Measurements from ENCODE around the gene SLC8A3. TPM values are rescaled to one million over a fixed set of nuclear protein-coding genes. Genes with fewer than 3 reads are reported as not detected.

The SLC8A3 gene
- total RNA-seq, 4 donors from 2014 or later, result 0.09 to 1.7 (median 0.23) TPM; not detected in 1

DNA sequence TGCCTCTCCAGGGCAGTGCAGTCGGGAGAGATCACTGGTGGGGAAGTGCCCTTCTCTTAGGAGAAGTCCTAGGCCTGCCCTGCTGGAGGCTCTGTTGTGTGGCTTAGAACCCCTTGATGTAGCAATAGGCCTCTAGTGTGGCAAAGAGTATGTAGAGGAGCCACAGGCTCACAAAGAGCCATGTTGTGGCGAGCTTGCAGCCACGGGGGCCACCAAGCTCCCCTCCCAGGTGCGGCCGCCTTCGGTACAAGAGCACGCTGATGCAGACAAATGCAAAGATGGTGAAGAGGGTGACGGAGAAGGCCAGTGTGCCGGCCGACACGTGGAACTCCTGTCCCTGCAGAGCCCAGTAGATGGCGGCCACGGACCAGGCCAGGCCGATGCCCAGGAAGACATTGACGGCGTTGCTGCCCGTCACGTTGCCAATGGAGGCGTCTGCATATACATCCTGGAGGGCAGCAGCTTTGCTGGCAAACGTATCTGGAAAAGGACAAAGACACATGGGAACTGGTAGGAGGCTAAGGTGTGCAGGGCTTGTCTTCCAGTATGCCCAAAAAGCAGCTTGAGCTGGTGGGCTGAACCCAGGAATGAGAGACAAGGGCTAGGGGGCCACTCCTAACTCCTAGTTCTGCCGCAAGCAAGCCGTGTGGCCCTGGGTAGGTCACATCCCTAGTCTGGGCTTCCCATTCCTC lies 142.8 kb downstream of the SLC8A3 start:
- peaks cover 0 to 32% (median 0%) of the 10 kb centered on the region in 4 donors for H3K27me3 ChIP-seq
- no peaks in the 10 kb centered on the region for H3K9me3 ChIP-seq
- WGBS, 2 donors, result 30 to 31% methylated on average over 8 to 22 of the region's 22 CpGs
- DNase-seq, result no peak
- no peaks in the 10 kb centered on the region for H3K4me1 ChIP-seq
- H3K36me3 ChIP-seq, result no peaks in the 10 kb centered on the region
- TF ChIP-seq POLR2A (IDR thresholded peaks at IDR 0.05), result no peak
- TF ChIP-seq, protein P1, sequence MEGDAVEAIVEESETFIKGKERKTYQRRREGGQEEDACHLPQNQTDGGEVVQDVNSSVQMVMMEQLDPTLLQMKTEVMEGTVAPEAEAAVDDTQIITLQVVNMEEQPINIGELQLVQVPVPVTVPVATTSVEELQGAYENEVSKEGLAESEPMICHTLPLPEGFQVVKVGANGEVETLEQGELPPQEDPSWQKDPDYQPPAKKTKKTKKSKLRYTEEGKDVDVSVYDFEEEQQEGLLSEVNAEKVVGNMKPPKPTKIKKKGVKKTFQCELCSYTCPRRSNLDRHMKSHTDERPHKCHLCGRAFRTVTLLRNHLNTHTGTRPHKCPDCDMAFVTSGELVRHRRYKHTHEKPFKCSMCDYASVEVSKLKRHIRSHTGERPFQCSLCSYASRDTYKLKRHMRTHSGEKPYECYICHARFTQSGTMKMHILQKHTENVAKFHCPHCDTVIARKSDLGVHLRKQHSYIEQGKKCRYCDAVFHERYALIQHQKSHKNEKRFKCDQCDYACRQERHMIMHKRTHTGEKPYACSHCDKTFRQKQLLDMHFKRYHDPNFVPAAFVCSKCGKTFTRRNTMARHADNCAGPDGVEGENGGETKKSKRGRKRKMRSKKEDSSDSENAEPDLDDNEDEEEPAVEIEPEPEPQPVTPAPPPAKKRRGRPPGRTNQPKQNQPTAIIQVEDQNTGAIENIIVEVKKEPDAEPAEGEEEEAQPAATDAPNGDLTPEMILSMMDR (IDR thresholded peaks at IDR 0.05), result peak in 4 of 6 experiments; percentile 30 to 66 (median 45)
- no peak overlapping the region for H3K27ac ChIP-seq
- intact Hi-C loops (cut with DNase I), result no loop called here
- no peak overlapping the region for H3K4me3 ChIP-seq

DNA sequence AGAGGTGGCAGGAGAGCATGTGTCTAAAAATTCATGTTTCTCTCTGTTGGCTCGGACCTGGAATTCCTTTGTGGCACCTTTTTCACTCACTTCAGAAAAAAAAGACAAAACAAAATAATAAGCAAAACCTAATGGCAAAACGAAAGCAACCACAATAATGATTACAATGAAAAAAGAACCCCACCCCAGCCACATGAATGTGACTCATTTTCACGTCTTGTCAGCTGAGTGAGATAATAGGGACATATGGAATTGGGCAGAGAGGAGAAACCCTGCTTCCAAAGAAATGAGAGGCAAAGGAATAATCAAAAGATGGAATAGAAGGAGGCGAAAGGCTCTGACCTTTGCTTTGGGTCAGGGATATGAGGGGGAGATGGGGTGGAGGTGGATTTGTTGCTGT lies 143.4 kb downstream of the SLC8A3 start:
- WGBS, 2 donors, result 53 to 56% methylated on average over 4 of the region's 4 CpGs
- no peak for DNase-seq
- H3K4me3 ChIP-seq, result no peak overlapping the region
- TF ChIP-seq POLR2A (IDR thresholded peaks at IDR 0.05), result no peak
- TF ChIP-seq, protein P1 (IDR thresholded peaks at IDR 0.05), result no peak
- no peaks in the 10 kb centered on the region for H3K4me1 ChIP-seq
- peaks cover 0 to 32% (median 0%) of the 10 kb centered on the region in 4 donors for H3K27me3 ChIP-seq
- H3K36me3 ChIP-seq, result no peaks in the 10 kb centered on the region
- no peak overlapping the region for H3K27ac ChIP-seq
- intact Hi-C loops (cut with DNase I), result no loop called here
- H3K9me3 ChIP-seq, result no peaks in the 10 kb centered on the region

DNA sequence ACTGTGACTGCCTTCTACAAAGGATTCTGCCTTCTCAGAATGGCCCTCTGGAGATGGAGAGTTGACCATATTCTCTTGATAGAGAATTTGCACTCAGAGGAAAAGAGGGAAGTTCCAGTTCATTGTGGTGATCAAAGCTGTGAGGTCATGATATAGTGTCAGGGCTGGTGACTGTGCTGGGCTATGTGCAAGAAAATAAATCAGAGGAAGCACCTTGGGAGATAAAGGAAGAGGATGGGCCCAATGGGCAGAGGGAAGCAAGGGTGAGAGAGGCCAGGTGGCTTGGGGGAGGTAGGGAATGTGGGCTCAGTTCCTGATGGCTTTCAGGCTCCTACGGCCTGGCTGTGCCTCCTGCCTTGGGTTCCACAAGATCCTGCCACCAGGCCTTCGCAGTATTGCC lies 145.8 kb downstream of the SLC8A3 start:
- H3K36me3 ChIP-seq, result no peaks in the 10 kb centered on the region
- no peaks in the 10 kb centered on the region for H3K9me3 ChIP-seq
- H3K27ac ChIP-seq, result no peak overlapping the region
- H3K4me3 ChIP-seq, result no peak overlapping the region
- peaks cover 0 to 26% (median 0%) of the 10 kb centered on the region in 4 donors for H3K27me3 ChIP-seq
- H3K4me1 ChIP-seq, result no peaks in the 10 kb centered on the region
- DNase-seq, result no peak
- 74% methylated on average over 2 of the region's 2 CpGs for WGBS, 2 donors
- TF ChIP-seq, protein P1 (IDR thresholded peaks at IDR 0.05), result no peak
- TF ChIP-seq POLR2A (IDR thresholded peaks at IDR 0.05), result no peak
- intact Hi-C loops (cut with DNase I), result no loop called here

DNA sequence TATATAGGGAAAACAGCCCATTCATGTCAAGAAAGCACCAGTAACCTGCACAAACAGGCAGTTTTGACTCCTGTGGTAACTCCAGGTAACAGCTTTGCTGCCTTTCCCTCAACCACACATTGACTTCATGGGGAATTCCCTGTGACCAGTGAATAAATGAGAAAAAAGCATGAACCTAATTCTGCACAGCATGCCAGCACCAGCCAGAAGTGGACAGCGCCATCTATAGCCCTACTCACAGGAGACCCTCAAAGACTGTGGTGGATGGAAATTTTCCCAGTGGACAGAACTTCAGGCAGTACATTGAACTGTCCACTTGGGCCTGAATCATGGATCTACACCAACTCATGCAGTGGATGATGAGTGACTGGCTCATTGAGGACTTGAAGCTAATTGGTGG lies 152.1 kb downstream of the SLC8A3 start:
- no peaks in the 10 kb centered on the region for H3K36me3 ChIP-seq
- no peaks in the 10 kb centered on the region for H3K4me1 ChIP-seq
- peaks cover 0 to 2% (median 0%) of the 10 kb centered on the region in 4 donors for H3K27me3 ChIP-seq
- 67% methylated on average over 1 of the region's 1 CpG; no CpG with 5 or more reads in 1 of the 2 donors for WGBS, 2 donors
- no peaks in the 10 kb centered on the region for H3K9me3 ChIP-seq
- TF ChIP-seq, protein P1 (IDR thresholded peaks at IDR 0.05), result no peak
- no peak for TF ChIP-seq POLR2A (IDR thresholded peaks at IDR 0.05)
- no peak overlapping the region for H3K27ac ChIP-seq
- no peak overlapping the region for H3K4me3 ChIP-seq
- intact Hi-C loops (cut with DNase I), result no loop called here
- no peak for DNase-seq

DNA sequence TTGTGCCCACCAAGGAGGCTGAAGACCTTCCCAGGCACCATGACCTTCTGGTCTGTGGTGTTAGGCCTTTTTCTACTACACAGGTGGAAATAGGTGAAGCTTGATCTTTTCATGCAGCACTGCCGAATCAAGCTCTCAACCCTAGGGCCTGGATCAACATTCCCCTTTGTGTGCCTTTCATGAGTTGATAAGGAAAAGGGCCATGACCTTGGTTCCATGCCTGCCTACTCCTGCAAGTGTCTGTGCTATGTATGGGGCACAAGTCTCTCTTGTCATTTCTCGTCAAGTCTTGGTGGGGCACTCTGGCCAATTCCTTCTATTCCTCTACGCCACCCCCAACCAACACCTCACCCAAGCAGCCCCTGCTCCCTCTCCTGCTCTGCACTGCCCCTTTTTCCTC lies 154.5 kb downstream of the SLC8A3 start:
- Histone ChIP-seq H3K4me3 (no peak overlapping the region), H3K9me3 (no peaks in the 10 kb centered on the region), H3K4me1 (no peaks in the 10 kb centered on the region), H3K27ac (no peak overlapping the region), H3K36me3 (no peaks in the 10 kb centered on the region), H3K27me3 (peaks cover 0 to 5% (median 0%) of the 10 kb centered on the region in 4 donors)
- TF ChIP-seq POLR2A (IDR thresholded peaks at IDR 0.05), result no peak
- TF ChIP-seq, protein P1 (IDR thresholded peaks at IDR 0.05), result no peak
- intact Hi-C loops (cut with DNase I), result no loop called here
- 90 to 92% methylated on average over 3 of the region's 3 CpGs for WGBS, 2 donors
- DNase-seq, result no peak
